CD4-positive, alpha-beta T cell treated with Interleukin-1 beta for 1 hour (primary cell): Measurements from ENCODE around the gene C3orf70.

ENCODE experiments used
- DNase-seq, 2 donors: peaks; one replicate each; pipeline ENCODE4 v3.0.0-alpha.2; 2020 to 2022

C3orf70 gene, protein sequence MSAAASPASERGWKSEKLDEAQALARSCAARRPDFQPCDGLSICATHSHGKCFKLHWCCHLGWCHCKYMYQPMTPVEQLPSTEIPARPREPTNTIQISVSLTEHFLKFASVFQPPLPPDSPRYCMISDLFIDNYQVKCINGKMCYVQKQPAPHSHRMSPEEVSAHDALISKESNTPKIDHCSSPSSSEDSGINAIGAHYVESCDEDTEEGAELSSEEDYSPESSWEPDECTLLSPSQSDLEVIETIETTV

DNA sequence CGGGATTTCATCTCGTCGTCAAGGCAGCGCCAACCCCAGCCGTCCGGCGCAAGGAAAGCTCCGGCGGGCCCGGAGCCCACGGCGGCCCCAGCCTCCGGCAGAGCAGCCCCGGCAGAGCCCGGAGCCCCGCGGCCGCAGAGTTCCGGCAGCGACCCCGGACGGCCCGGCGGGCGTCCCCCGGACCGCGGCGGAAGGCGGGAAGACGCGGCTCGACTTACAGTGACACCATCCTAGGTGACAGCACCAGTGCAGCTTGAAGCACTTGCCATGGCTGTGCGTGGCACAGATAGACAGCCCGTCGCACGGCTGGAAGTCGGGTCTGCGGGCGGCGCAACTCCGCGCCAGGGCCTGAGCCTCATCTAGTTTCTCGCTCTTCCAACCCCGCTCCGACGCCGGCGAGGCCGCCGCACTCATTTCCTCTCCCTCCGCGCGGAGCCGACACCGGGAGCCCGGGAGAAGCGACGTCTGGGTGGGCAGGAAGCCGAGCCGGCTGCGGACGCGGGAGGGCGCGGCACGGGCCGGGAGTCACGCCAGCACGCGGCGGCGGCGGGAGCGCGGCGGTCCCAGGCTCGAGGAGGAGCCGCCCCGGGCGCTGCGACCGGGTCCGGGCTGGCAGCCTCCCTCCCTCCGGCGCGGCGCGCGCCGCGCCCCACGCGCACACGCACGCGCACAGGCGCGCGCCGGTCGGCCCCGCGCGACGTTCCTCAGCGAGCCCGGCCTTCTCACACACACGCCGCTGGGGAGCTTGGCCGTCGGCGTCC is at the start of gene C3orf70:
Gene C3orf70 (minus strand): TSS at position 651 of the 761 bp plus-strand sequence. CDS start 237 bp downstream, at position 414.
- no peak for DNase-seq

DNA sequence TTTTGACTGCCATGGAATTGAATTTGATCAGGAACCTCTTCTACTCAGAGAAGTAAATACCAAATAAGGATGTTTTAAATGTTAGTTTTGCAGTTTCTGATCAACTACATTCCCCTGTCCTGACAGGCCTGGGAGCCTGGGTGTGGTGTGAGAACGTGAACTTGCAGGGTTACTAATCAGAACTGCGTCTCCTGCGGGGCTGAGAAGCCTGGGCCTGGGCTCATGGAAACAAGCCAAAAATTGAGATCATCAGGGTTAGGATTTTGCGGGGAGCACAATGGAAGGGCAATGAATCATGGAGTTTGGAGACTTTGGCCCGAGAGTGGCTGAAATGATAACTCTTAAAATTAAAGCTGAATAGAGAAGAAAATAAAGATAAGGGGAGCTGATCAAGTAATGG is 47.8 kb upstream of the C3orf70 start:
- no peak for DNase-seq

DNA sequence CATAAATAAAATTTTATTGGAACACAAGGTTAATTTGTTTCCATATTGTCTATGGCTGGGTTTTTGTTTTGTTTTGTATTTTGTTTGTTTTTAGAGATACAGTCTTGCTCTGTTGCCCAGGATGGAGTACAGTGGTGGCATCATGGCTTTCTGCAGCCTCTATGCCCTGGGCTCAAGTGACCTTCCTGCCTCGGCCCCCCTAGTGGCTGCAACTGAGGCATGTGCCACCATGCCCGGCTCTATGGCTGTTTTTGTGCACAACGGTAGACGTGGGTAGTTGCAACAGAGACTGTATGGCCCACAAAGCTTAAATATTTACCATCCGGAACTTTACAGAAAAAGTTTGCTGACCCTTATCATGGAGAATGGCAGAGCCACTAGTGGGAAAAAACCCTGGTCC is 46.8 kb upstream of the C3orf70 start:
- no peak for DNase-seq

DNA sequence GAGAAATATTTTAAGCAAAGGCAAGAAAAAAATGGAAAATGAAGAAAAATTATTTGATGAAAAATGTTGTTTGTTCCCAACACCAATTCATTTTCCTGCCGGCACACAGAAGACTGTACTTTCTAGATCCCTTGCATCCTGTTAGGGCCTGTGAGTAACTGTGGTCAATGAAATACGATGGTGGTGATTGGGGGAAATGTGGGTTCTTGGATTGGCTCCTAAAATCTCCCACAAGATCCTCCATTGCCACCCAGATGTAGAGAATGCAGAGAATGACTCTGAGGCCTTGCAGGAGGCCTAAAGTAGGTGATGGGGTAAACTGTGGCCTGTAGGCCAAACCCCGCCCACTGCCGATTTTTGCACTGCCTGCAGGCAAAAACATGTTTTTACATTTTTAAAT is 46.3 kb upstream of the C3orf70 start:
- no peak for DNase-seq

DNA sequence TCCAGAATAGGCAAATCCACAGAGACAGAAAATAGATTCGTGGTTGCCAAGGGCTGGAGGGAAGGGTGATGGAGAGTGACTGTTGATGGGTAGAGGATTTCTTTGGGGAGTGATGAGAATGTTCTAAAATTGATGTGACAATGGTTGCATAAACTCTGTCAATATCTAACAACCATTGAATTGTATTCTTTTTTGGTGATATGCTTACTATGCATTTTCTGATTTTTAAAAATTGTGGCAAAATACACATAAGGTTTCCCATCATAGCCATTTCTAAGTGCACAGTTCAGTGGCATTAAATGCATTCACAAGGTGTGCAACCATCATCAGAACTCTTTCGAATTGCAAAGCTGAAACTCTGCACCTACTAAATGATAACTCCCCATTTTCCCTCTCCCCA is 44.2 kb upstream of the C3orf70 start:
- DNase-seq: no peak

DNA sequence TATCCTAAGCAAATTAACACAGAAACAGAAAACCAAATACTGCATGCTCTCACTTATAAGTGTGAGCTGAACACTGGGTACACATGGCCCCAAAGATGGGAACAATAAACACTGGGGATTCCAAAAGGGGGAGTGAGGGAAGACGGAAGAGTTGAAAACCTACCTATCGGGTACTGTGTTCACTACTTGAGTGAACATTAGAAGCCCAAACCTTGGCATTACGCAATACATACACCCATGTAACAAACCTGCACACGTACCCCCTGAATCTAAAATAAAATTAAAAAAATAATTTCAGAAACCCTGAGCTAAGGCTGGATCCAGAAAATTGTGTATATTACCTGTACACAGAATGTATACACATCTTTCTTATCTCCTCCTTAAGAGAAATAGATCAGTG is 42.8 kb upstream of the C3orf70 start:
- no peak for DNase-seq

DNA sequence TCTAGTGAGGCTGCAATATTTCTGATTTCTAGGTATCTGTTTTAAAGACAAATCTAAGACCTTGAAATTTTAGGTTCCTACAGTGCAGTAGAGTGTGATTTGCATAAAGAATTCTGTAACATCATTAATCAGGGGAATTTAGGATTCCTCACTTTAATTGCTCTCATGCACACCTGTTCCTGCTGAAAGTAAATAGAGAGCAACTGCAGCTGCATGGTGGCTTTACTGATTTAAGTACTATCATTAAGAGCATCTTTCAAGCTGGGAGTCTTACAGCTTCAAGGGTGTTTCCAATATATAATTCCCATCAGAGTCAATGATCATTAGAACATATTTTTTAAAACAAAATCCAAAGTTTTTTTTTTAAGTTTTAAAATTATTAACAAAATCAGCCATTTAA is 36.0 kb upstream of the C3orf70 start:
- no peak for DNase-seq

DNA sequence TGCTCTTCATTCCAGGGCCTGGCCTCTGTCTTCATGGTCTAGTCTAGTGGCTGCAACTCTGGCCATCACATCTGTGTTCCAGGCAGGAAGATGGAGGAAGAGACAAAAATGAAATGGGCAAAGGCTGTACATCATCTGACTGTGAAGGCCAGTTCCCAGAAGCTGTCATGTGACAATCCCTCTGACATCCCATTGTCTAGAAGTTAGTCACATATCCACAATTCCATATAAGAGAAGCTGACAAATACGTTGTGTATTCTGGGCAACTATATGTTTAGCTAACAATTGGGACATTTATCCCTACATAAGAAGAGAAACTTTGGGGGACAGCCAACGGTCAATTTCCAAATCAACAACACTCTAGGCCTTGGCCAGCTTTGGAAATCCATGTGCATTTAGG is 34.5 kb upstream of the C3orf70 start:
- DNase-seq: no peak

DNA sequence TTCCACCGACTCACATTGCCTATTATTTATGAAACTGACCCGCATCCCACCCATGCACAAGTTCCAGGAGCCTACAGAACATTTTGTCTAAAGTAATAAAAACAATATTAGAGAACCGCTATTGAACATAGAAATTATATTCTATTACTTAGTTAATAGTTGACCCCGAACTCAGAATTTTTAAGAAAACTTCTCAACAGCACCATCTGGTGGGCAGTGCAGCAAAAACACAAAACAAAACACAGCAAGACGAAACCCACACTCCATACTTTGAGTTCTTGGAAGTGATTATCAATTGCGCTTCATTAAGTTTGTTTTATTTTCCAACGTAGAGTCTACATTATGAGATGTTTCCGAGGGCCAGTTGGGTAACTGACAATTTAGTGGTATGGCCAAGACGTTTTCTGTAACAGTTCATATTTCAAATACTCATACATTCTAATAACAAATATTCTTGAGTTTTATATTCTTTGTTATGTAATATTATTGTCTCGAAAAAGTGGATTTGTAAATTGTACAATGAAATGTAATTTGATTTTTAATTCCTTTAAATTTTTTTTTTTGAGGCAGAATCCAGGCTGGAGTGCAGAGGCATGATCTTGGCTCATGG is 24.0 kb upstream of the C3orf70 start:
- peak in 1 of 2 donors; percentile 20 for DNase-seq

DNA sequence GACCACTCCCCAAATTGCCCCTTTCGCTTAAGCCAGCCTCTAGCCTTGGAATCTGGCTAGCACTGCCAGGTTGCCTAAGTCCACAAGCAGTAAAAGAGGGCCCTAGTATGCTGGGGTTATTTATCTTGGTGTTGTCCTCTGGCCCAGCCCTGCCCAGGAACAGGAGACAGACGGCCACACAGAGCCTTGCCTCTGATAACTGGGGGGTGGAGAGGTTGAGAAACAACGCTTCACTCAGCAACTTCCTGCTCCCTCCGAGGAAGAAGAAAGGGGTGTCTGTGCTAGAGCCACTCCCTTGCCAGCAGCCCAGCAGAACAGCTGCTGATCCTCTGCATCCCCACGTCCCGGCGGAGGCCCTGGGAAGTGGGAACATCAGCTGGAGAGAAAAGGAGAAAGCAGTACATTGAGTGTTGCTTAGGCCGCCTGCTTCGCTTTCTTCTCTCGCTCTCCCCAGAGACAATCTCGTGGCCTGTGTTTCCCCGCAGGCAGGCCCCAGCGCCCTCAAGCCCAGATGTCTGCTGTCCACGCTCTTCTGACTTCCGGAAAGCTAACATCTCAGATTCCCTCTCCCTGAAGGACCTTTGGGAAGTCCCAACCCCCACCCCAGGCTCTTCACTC is 22.6 kb upstream of the C3orf70 start:
- peak in 1 of 2 donors; percentile 13 for DNase-seq

DNA sequence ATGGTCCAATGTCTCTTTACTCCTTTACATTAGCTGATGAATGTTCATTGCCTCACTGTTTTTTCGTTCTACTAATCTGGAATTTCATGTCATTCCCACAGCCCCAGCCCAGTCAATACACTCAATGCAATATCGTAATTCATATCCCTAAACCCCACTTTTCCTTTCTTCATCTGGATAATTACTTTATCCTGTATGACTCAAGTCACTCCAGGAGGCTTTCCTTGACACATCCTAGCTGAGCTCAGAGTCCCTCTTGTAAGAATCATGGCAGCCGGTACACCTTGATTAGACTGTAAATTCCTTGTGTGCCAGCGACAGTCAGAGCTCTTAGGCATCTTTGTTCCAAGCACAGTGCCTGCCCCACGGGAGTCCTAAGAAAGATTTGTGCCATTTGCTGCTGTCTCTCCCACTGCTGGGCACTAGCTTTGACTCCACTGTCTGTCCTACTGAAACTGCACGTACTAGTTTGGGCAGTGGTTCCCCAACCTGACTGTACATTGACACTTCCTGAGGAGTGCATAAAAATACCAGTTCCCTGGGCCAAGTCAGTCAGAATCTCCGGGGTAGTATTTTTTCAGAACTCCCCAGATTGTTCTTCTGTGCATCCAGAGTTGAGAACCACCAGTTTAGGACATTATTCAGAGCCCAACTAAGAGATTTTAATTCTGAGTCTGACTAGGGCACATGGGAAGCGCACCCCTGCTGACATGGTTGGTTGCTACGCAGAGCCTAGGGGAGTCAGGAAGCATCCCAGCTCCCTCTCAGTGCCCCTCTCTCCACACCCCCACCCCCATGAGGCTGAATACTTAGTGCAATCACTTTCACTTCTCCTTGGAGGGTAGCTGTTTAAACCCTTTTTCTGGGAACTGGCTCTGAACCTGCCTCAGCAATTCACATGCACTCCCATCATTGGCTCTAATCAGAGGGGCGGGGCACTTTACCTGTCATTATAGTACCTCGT is 19.5 kb upstream of the C3orf70 start:
- no peak for DNase-seq

DNA sequence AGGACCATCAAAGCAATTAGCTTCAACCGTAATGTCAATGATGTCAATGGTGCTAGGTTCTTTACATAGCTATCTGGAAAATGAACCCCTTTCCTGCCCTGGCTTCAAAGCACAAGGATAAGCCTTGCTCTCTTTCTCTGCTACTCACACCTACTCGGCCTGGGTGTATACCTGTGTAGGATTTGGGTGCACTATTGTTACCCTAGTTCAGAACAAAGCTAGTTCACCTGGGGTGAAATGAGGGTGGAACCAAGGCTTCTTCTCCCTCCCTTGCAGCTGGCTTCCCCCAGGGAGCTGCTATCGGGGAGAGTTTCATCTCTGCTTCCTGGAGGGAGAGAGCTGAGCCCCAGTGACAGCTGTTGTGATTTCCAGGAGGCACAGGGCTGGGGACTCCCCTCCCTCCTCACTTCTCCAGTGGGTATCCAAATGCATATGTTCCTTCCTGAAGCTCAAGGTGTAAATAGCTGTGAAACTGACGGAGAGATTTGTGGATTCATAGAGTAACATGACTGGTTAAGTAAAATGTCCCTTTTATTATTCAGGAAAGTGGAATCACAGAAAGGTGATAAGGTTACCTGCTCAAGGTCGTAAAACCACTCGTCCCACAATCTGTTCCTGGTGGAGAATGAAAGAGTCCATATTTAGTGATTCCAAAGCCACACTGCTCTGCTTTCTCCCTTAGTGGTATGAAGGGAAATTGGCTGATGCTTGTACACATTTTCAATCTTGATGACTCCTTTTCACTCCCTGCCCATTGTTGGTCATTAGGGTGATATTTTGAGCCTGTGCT is 11.8 kb upstream of the C3orf70 start:
- no peak for DNase-seq

DNA sequence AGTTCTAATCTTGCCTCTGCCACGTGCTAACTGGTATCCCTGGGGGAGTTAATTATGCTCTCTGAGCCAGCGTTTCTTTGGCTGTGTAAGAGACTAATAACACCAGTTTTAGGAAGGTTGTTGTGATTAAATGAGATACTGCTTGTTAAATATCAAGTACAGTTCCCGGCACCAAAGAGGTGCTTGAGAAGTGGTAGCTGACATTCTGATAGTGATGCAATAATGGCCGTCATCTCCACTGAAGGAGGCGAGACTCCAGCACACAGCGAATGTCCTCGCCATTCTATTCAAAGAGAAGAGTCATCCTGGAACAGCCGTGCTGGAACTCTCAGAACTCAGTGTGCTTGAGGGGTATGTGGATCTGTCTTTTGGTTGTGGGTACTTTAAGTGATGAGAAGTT is 9.8 kb upstream of the C3orf70 start:
- DNase-seq: no peak

DNA sequence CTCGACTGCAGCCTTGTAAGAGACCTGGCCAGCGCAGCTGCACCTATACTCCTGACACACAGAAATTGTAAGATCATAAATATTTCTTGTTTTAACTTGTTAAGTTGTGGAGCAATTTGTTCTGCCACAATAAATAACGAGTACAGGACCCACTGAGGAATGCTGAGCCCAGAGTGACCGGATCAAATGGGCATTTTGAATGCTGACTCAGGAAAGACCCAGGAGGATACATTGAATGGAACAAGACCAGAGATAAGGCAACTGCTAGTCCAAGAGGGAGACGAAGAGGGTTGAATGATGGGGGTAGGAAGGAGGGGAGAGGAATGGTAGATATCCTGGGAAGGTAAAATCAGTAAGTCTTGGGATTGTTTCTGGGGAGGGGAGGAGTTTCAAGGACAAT is 8.9 kb upstream of the C3orf70 start:
- no peak for DNase-seq

DNA sequence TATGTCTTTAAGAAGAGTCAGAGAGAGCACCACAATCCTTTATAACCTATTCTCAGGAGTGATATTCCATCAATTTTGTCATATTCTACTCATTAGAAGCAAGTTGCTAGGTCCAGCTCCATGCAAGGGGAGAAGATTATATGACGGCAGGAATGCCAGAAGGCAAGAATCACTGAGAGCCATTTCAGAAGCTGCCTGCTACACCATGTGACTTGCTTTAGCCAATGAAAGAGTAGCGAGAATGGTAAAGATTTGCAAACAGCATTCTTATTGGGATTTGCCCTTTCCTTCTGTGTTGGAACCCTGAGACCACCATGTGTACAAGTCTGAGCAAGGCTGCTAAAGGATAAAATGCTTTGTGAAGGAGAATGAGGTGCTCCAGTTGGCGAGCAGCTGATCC is 4.5 kb upstream of the C3orf70 start:
- DNase-seq: no peak

DNA sequence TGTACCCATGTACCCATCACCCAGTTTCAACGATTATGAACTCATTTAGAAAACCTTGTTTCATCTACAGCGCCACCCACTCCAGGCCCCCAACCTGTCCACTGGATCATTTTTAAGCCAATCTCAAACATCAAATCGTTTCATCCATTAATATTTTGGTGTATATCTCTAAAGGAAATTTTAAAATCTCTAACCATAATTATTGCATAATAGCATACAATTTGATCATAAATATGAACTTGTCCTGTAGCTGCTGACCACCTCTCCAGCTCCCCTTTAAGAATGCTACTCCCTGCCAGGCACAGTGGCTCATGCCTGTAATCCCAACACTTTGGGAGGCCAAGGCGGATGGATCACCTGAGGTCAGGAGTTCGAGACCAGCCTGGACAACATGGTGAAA is 2.8 kb upstream of the C3orf70 start:
- no peak for DNase-seq

DNA sequence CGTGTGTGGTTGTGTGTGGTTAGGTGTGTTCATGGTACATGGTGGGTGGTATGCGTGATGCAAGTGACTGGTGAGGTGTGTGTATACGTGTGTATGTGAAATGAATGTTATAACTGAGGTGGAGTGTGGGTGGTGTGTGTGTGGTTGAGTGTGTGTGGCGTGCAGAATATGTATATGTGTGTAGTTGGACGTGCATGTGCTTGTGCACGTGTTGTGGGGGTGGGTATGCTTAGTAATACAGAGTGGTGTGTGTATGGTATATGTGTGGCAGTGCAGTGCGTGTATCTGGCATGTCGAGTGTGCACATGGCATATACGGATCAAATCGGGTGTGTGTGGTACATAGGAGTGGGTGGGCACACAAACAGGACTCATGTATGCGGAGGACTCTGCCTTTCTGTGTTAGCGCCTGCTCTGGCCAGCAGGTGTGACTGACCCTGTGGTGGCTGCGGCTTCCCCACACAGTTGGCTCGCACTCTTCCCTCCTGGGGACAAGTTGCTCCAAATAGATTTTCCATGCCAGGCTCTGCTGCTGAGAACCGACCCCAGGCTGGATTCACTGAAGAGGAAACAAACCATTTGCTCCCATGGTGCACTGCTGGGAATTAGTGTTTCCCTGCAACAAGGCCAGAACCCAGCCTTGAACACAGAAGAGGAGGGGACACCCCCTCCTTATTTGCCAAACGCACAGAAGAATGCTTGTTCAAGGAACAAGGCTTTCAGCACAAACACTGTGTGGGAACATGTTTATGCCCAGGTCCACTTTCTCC is 1.2 kb upstream of the C3orf70 start:
- DNase-seq: no peak

DNA sequence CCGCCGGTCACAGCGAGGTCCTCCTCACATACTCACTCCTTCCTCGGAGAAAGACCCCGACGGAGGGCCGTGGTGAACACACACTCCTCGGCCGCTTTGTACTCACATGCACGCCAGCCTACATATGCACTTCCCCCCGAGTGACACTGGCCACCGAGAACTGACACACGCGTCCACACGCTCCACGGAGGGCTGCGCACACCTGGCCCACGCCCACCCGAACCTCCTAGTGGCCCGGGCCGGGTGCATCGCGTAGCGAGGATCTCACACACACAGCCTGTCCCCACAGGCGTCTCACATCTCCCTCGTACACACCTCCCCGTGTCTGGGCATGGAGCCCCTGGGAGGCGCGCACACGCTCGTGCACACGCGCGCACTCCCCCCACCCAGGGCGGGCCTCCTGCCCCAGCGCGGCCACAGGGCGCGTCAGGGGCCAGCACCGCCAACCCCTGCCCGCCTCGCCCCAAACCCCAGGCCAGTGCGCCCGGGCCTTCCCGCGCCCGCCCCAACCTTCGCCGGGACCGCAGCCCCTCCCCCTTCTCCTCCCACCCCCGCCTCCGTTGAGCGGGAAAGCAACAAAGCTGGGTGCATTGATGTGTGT is 411 bp upstream of the C3orf70 start:
- DNase-seq: no peak

DNA sequence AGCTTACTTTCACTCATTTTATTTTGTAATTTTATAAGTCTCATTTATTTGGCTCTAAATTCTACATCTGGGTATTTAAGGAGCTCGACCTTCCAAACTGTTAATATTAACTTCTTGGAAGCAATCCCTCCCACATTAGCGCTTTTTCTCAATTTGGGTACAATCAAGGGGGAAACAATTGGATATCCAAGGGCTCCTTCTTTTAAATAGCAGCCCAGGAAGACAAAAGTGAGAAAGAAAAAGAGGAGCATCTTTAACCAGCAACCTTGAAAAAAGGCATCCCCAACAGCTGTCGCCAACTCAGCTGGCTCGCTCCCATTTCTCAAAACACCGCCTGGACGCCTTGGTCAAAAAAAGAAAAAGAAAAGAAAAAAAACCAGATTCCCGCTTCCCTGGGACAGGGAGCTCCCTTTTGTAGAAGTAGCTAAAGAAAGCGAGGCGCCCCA is 873 bp downstream of the C3orf70 start:
- DNase-seq: no peak
